Measurements from ENCODE around the gene DISP3.

The DISP3 gene

GRCh38 chr1:11537380-11537764 is 58.4 kb downstream of the DISP3 start:
- DNase-seq (no peak), ATAC-seq (ENCODE audit: insufficient read depth, low read depth) (no peak)
- H3K27ac ChIP-seq (ENCODE audit: low read length) = no peak overlapping the region
- no peaks in the 10 kb centered on the region for H3K9me3 ChIP-seq (ENCODE audit: insufficient read depth, low read length, severe bottlenecking)
- no peaks in the 10 kb centered on the region for H3K36me3 ChIP-seq (ENCODE audit: insufficient read depth, low read length)
- no peaks in the 10 kb centered on the region for H3K79me2 ChIP-seq (ENCODE audit: insufficient read depth, low read length)
- no peak overlapping the region for H3K4me3 ChIP-seq (ENCODE audit: low read depth in 1 of 2, low read length in 2 of 2)
- peaks cover 4% of the 10 kb centered on the region; the same call in 1 of the 2 replicates for H4K20me1 ChIP-seq (ENCODE audit: insufficient read depth, low read length)
- H3K9ac ChIP-seq (ENCODE audit: low read depth, low read length) = no peak overlapping the region
- H2AFZ ChIP-seq (ENCODE audit: low read depth, low read length) = no peak overlapping the region
- H3K4me1 ChIP-seq (ENCODE audit: insufficient read depth, low read length) = no peaks in the 10 kb centered on the region
- no peak overlapping the region for H3K4me2 ChIP-seq (ENCODE audit: insufficient read depth, low read length)
- TF ChIP-seq EZH2 (IDR thresholded peaks at IDR 0.05; ENCODE audit: borderline replicate concordance, low read depth, low read length, severe bottlenecking) = no peak
- no peak for TF ChIP-seq CTCF (IDR thresholded peaks at IDR 0.05; ENCODE audit: borderline replicate concordance, extremely low read depth, low read length, poor library complexity, severe bottlenecking)
- no peaks in the 10 kb centered on the region for H3K27me3 ChIP-seq (ENCODE audit: insufficient read depth, low read length, poor library complexity)

- no peak overlapping the region for H3K4me2 ChIP-seq (ENCODE audit: insufficient read depth, low read length)
Observed at GRCh38 chr1:11537854-11538591, 59.1 kb downstream of the DISP3 start.

GRCh38 chr1:11538886-11539285 is 59.9 kb downstream of the DISP3 start:
- DNase-seq = no peak
- no peak for ATAC-seq (ENCODE audit: insufficient read depth, low read depth)
- H2AFZ ChIP-seq (ENCODE audit: low read depth, low read length) = no peak overlapping the region
- H3K4me1 ChIP-seq (ENCODE audit: insufficient read depth, low read length) = no peaks in the 10 kb centered on the region
- H3K79me2 ChIP-seq (ENCODE audit: insufficient read depth, low read length) = no peaks in the 10 kb centered on the region
- no peak overlapping the region for H3K4me3 ChIP-seq (ENCODE audit: low read depth in 1 of 2, low read length in 2 of 2)
- TF ChIP-seq CTCF (IDR thresholded peaks at IDR 0.05; ENCODE audit: borderline replicate concordance, extremely low read depth, low read length, poor library complexity, severe bottlenecking) (no peak), EZH2 (IDR thresholded peaks at IDR 0.05; ENCODE audit: borderline replicate concordance, low read depth, low read length, severe bottlenecking) (no peak)
- no peaks in the 10 kb centered on the region for H3K9me3 ChIP-seq (ENCODE audit: insufficient read depth, low read length, severe bottlenecking)
- H3K4me2 ChIP-seq (ENCODE audit: insufficient read depth, low read length) = no peak overlapping the region
- no peak overlapping the region for H3K27ac ChIP-seq (ENCODE audit: low read length)
- H3K36me3 ChIP-seq (ENCODE audit: insufficient read depth, low read length) = no peaks in the 10 kb centered on the region
- no peak overlapping the region for H3K9ac ChIP-seq (ENCODE audit: low read depth, low read length)
- H3K27me3 ChIP-seq (ENCODE audit: insufficient read depth, low read length, poor library complexity) = no peaks in the 10 kb centered on the region
- peaks cover 8% of the 10 kb centered on the region for H4K20me1 ChIP-seq (ENCODE audit: insufficient read depth, low read length)

More at GRCh38 chr1:11537854-11538591, 59.1 kb downstream of the DISP3 start:
- Histone ChIP-seq H3K36me3 (ENCODE audit: insufficient read depth, low read length) (no peaks in the 10 kb centered on the region), H3K27ac (ENCODE audit: low read length) (no peak overlapping the region), H2AFZ (ENCODE audit: low read depth, low read length) (no peak overlapping the region), H3K4me3 (ENCODE audit: low read depth in 1 of 2, low read length in 2 of 2) (no peak overlapping the region), H3K4me1 (ENCODE audit: insufficient read depth, low read length) (no peaks in the 10 kb centered on the region), H3K79me2 (ENCODE audit: insufficient read depth, low read length) (no peaks in the 10 kb centered on the region), H3K9me3 (ENCODE audit: insufficient read depth, low read length, severe bottlenecking) (no peaks in the 10 kb centered on the region), H4K20me1 (ENCODE audit: insufficient read depth, low read length) (peaks cover 4% of the 10 kb centered on the region; the same call in 1 of the 2 replicates), H3K27me3 (ENCODE audit: insufficient read depth, low read length, poor library complexity) (no peaks in the 10 kb centered on the region), H3K9ac (ENCODE audit: low read depth, low read length) (no peak overlapping the region)
- DNase-seq = no peak
- no peak for ATAC-seq (ENCODE audit: insufficient read depth, low read depth)
- no peak for TF ChIP-seq CTCF (IDR thresholded peaks at IDR 0.05; ENCODE audit: borderline replicate concordance, extremely low read depth, low read length, poor library complexity, severe bottlenecking)
- TF ChIP-seq EZH2 (IDR thresholded peaks at IDR 0.05; ENCODE audit: borderline replicate concordance, low read depth, low read length, severe bottlenecking) = no peak

Data from DND-41 (cell line).